HG03469 (cell line): Measurements from ENCODE around the gene STAC3.
A peak's percentile ranks its signal among the peaks of the same experiment; 100 is the strongest.
"Not testable (repeated sequence)": the region's sequence is repeated elsewhere in the genome, so short reads cannot be mapped to it uniquely, and the experiment has no call there.

Source experiments
- ATAC-seq: cut with Tn5 transposase; IDR thresholded peaks from one replicate; pipeline ENCODE4 v1.9.1; 2021; ENCODE audit warnings: mild to moderate bottlenecking, moderate library complexity, moderate number of reproducible peaks; ENCODE audit not compliant: unreplicated experiment

The STAC3 gene

DNA sequence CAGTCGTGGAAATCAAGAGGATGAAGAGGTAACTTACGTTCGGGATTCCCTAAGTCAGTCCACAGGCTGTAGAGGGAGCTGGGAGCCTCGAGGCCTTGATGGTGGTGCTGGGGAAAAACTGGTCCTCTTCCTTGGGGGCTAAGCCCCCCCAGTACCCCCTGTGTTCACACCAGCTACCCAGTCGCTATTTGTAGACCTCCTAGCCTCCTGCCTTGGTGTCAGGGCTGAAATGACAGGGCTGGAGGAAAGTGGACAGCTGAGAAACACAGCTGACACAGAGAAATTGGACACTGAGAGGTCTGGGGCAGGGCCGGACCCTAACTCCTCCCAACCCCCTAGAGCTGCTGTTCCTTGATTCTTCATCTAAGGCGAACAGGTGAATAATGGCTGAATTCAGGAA lies at the start of gene STAC3:
Gene STAC3, minus strand, starts transcription at position 232 of the 400 bp plus-strand sequence. CDS start 1,551 bp downstream, outside the sequence.
- no peak for ATAC-seq

DNA sequence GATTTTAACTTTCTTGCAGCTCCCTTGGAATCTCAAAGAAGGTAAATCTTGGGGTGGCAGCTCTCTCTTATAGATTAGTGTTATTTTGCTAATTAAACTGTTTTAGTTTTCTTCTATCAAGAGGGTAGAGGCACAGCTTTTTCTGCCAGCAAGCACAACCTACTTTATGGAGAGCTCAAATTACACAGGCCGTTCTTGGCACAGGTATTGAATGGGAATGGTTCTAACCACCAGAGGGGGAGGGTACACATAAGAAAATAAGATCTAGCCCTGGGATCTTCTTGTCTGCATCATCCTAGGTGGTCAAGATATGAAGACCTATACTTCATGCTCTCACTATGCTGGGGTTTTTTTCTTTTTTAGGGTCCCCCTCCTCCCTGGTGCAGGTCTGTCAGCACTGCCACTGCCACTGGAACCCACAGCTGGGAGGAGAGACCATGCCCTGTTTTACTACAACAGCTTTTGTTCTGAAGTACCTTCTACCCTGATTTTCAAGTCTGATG lies 48.6 kb upstream of the STAC3 start:
- no peak for ATAC-seq

DNA sequence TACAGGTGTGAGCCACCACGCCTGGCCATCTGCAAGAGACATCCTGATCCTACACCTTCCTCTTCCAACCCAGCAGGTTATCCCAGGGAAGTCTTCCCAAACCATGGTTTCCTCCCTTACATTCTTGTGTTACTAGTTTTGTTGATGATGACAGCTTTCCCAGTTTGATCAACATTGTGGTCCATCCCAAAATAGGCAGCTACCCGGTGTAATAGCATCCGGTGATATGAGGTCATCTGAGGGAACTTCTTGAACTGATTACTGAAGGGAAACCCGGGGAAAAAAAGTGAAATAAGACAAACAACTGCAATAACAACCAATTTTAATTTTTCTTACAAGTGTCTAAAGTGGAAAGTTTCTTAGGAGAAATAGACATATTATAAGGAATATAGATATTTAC lies 45.3 kb upstream of the STAC3 start:
- no peak for ATAC-seq

DNA sequence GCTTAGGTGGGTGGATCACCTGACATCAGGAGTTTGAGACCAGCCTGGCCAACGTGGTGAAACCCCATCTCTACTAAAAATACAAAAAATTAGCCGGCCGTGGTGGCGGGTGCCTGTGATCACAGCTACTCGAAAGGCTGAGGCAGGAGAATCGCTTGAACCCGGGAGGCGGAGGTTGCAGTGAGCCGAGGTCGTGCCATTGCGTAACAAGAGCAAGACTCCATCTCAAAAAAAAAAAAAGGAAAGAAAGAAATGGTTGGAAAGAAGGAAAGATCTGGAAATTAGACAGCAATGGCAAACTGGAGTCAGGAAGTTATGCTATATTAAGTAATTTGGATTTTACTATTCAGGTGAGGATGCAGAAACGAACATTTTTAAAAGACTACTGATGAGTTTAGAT lies 31.1 kb upstream of the STAC3 start:
- ATAC-seq: not testable (repeated sequence)

DNA sequence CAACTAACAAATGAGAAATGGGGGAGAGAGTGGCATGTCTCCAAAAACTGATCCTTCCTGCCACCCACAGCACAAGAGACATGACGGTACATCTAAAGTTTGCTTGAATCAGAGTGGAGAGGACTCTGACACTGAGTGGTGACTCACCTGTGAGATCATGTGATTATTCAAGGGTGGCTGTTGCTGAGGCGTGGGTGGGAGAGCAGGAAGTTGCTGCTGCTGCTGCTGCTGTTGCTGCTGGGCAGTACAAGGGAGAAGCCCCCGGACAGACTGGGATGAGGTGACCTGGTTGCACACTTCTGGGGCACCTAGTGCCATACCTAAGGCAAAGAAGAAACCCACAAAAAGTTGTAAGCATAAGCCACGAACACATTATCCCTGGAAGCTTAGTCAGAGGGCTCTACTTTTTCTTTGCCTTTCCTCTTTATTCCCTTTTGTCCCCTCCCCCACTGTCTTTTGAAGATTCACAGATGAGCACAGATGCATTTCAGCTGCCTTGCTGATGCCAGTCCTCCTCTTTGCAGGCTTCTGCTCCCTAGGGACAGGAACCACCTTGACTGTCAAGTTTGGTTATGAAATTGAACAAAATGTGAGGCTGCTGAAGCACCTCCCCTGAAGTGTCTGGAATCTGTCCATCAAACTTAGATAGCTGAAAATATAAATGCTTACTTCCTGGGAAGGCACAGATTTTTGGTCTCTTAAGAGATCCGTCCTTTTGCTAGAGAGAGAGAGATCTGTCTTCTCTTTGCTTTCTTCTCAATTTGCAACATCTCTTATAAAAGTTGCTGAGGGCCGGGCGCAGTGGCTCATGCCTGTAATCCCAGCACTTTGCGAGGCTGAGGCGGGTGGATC lies 29.4 kb upstream of the STAC3 start:
- peak; percentile 91 for ATAC-seq

DNA sequence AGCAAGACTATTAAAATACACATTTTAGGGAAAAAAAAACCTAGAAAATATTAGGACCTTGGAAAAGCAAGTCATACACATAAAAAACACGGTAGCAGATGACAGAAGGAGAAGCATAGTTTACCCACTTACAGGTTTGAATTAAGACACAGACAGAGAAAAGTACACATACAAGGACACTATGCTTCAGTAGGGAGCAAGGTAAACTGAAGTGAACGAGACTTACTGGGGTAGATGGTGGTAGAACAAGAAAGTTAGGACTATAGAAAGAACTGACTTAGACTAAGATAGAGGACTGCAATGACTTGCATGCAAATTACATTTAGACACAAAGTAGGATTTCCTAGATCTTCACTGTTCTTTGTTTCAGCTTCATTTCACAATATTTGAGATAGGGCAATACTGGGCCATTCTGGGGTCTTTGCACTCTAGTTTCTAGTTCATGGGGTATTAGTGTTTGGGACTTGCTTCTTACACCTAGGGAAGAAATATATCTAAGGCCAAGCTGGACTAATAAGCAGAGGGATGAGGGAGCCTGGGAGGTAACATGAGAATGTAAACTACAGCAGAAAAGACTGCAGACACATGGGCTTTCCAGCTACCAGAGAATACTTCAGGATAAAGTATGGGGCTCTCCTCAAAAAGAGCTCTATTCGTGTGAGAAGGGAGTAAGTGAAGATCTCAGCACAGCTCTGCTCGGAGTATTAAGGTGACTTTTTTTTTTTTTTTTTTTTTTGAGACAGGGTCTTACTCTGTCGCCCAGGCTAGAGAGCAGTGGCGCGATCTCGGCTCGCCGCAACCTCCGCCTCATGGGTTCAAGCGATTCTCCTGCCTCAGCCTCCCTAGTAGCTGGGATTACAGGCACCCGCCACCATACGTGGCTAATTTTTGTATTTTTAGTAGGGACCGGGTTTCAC lies 27.7 kb upstream of the STAC3 start:
- ATAC-seq: no peak

DNA sequence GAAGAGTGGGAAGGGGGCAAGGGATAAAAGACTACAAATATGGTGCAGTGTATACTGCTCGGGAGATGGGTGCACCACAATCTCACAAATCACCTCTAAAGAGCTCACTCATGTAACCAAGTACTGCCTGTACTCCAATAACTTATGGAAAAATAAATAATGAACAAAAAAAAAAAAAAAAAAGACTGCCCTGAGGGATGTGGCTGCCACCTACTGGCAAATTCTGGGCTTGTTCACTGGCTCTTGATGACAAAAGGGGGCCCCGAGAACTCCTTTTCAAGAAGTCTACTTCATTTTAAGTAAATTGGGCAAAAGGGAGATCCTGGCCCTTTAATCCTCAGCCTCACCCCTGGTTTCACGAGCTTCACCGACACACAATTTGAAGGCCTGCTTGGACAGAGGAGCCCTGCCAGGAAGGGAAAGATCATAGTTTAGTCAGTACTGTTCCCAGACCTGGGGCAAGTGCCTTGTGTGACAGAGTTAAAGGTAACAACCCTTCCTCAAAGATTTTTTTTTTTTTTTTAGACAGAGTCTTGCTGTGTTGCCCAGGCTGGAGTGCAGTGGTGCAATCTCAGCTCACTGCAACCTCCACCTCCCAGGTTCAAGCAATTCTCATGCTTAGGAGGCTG lies 26.1 kb upstream of the STAC3 start:
- no peak for ATAC-seq

DNA sequence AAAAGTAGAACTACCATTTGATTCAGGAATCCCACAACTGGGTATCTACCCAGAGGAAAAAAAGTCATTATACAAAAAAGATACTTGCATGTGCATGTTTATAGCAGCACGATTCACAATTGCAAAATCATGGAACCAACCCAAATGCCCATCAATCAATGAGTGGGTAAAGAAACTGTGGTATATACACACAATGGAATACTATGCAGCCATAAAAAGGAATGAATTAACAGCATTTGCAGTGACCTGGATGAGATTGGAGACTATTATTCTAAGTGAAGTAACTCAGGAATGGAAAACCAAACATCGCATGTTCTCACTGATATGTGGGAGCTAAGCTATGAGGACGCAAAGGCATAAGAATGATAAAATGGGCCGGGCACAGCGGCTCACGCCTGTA lies 25.2 kb upstream of the STAC3 start:
- ATAC-seq: not testable (repeated sequence)

DNA sequence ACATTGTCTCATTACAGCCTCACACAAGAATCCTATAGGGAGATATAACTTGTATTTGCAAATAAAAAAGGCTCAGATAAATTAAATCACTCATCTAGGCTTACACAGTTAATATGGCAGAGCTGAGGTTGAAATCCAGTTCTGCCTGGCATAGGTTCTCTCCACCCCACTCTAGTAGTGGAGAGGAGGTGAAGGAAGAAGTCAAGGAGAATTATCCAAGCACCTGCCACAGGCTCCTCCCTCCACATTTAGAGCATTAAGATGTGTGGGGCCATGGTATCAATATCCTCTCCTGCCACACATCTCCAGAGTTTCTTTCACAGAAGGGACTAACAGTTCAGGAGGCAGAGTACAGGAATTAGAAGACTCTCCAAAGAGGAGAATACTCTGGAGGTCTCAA lies 22.5 kb upstream of the STAC3 start:
- ATAC-seq: no peak

DNA sequence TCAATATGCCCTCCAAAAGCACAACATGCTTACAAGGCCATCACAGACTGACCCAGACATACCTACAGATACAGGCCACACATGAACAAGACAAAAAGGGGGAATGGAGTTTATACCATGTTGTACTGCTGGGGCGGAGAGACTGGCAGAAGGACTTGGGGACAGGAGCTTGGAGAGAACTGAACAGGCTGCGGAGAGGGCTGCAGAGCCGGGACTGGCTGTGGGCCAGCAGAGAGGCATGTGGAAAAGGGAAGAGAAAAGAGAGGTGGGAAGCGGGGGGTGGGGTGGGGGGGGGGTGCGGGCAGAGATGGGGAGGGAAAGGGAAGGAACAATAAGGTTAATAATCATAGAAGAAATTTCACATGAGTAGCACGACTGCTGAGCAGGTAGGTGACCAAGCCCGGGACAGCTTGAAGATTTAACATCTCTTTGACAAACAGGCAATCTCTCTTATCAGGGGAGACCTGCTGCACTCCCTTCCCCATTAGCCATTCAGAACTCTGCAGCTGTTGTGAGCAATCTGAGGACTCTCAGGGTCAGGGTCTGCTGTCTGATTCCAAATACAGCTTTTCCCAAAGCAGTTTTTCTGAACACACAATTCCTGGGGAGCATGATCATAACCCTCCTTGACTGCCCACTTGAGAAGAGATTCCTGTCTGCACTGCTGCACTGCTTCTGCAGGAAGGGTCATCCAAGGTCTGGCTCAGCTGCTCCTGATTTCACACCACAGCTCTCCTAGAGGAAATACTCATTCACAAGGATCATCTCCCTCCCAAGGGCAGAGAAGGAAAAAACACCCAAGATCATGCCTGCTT lies 21.6 kb upstream of the STAC3 start:
- ATAC-seq: no peak

DNA sequence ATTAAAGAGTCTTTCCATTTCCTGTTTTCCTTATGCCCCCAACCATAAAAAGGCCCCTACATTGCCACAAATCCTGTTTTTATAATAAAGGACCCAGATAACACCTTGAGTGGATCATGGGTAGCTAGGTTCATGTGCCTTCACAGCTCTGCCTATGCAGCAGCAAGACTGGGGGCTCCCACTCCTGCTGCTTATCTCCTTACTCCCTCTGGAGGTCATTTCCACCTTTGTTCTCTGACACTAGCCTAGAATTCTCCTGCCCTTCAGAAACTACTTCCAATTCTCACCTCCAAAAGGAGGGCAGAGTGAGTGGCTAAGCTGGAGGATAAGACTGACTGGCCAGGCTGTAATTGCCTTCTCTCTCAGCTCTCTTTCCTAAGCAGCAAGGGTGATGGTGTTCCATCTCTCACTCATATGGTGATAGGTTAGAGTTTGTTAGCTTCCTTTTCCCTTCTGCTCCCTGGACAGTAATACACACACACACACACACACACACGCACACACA lies 20.0 kb upstream of the STAC3 start:
- no peak for ATAC-seq

DNA sequence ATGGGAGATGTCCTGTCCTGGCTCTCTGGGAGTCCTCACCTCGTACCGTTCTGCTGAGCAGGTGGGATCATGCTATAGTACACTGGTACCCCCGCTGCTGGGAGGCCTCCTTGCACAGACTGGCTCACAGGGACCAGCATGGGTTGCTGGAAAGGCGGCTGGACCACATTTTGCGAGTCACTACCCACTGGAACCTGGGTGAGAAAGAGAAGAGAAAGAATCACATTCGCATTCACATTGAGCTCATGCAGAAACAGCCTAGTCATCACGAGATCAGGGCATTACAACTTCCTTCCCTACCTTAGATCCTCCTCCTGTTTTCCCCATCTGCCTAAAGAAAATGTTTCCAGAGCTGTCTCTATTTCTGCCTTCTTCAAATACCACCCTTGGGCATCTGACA lies 17.3 kb upstream of the STAC3 start:
- no peak for ATAC-seq

DNA sequence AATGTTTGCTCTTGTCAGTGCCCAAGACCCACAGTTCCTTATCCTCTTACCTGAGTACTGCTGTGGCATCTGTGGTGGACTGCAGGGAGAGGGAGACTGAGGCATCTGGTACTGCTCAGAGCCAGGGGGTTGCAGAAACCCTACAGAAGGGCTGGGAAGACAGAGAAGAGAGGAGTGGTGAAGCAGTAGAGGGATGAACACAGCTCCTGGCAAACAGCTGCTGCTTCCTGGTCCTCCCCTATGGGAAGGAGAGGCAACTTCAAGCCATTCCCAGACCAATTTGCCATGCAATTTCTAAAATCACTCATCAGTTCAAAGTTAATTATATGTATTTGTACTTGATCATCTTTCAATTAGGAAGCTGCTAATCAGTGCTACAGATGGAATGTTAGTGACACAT lies 15.7 kb upstream of the STAC3 start:
- no peak for ATAC-seq

DNA sequence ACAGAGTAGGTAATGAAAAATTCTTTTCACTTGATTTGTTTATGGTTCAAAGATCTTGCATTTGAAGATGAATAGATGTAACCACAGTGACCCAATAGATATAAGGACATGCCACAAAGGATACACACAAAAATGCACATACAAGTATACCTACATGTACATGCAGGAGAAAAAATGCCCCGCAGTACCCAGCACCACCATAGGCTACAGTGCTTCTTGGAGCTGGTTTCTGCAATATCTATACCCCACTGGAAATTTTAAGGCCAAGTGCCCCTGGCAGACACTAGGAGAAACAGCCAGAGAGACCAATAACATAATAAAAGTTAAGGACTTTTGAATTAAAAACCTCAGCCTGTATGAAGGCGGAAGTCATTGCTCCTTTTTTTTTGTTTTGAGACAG lies 12.1 kb upstream of the STAC3 start:
- ATAC-seq: no peak

DNA sequence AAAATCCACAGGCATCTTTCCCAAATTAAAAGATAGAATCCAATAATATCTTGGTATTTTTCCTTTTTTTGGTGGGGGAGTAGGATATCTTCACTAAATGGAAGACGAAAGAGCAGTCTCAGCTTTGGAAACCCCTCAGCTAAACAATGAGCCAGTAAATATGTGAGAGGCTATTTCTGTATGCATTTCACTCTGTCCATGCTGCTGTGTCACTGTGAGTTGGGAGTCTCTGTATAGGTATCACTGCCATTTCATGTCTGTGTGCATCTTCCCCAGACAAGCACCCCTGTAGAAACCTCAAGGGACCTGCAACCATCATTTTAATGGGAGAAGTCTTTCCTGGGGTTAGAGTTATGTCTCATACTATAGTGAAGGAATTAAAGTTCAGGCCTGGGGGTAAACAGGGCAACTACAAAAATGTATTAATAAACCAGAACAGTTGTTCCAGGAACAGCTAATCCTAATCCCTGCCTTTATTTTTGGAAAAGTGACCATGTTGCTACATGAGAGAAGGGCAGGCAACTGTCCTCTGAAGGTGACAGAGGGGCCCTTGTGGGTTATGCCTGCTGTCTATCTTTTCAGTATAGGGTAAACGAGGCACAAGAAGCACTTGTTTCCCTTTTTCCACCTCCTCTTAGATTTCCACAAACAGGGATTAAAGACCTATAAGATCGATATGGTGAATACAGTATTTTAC lies 11.3 kb upstream of the STAC3 start:
- no peak for ATAC-seq

DNA sequence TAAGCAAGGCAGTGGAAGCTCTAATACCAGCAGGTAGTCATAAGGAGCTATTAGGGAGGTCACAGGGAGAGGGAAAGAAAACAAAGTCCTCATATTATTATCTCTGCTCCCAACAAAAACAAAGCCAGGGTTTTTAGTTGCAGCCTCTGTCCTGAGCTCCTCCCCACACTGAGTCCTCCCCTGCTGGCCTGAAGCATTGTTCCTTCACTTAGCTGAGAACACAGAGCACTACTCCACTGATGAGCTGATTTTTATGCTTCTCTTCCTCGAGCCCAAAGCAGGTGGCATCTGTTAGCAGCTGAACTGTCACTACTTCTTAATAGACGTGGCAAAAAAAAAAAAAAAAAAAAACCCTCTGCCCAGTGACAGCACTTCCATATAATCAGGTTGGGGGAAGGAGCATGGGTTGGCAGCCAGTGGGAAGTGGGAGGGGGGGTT lies 10.5 kb upstream of the STAC3 start:
- no peak for ATAC-seq

DNA sequence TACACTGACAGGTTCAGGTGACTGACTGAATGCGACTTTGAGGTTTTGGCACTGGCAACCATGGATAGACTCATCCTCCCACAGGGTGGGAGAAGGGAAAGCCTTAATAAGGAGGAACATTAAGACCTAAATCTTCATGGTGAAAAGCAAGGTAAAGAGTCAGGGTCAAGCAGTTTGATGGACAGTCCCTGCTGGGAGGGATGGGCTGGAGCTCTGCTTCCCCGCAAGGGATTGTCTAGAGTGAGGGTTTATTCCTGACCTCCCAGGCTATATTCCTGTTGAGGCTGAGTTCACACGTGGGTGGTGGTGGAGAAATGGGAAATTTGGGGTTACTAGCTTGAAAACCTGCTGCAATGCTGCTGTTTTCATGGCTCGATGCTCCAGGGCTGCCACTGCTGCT lies 9.4 kb upstream of the STAC3 start:
- no peak for ATAC-seq

DNA sequence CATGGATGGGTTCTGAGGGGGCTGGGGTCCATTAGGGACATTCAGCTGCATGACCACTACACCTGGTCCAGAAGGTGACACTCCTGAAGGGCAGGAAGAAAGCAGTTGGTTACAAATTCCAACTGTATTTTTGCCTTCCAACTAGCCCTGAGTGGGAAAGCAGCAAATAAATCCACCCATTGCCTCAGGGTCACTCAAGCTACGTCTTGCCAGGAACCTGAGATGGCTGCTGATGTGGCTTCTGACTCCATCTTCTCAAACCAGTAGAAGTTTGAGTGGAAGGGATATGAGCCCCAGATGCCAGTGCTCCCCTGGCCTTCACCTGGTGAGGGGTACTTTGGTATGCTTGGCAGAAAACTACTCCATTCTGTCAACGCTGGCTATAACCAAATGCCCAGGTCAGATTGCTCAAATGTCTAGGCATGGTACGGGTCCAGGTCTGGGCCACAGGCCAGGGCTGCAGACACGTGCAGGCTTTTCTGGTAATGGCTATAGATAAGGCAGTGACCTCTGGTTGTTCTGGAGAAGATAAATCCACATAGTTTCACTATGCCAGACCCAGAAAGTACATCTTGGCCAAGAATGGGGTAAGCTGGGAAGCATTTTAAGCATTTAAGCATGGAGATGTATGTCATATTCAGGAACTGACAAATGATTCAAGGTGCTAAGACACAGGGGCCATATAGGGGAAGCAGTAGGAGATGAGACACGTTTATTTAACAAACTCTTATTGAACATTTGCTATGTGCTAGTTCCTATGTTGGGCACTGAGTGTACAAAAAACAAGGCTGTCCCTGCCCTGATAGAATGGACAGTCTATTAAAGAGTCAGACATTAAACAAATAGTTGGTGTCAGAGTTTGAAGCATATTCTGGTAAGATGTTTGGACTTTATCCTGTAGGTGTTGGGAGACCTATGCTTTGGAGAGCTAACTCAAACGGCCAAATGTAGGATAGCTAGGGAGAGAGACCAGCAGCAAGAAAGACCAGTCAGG lies 8.3 kb upstream of the STAC3 start:
- no peak for ATAC-seq
